Forelimb muscle (tissue), 1 donor: Measurements from ENCODE around the gene OXTR. TPM values are rescaled to one million over a fixed set of nuclear protein-coding genes. Genes with fewer than 3 reads are reported as not detected.

Experiments used
- DNase-seq: peaks from one replicate; pipeline ENCODE4 v3.0.0-alpha.2; 2013; ENCODE audit warnings: low read depth
- polyA plus RNA-seq: library from polyadenylated mRNA; unstranded; fragments of 120-200 nt; gene quantifications from one replicate; pipeline ENCODE4 v1.2.1, GENCODE V29; 2013; ENCODE audit not compliant: insufficient read length

The OXTR gene
- polyA plus RNA-seq, 1 donor: 9.4 TPM

DNA sequence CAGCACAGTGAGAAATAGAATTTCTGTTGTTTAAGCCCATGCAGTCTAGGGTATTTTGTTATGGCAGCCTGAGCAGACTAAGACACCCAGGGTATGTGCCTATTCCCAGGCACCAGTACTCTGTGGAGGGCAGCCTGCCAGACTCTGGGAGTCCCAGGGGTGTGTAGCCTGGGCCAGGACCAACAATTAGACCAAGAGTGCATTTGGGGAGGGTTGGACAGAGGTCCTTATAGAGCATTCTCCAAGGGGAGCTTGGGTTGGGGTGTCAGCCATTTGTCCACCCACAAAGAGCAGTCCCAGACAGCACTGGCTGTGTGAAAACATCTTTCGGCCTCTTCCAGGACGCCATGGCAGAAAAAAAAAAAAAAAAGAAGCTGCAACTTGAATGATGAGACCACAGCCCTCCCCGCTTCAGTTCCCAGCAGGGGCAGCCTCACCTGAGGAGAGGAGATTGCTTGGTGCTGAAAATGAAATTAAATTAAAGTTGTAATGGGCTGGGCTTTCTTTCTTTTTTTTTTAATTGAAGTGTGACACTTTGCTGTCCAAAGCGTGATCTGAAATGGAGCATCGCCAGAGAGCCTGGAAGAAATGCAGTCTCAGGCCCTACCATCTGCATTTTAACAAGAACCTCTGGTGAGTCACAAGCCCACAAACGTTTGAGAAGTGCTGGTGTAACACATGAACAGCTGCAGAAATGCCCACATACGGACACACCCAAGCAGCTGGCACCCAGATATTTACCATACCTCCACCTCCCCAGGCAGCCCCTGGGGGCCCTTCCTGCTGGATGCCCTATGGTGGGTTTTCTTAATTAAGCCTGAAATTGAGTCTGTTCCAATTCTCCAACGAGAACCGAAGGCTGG, 57.1 kb downstream of the OXTR start:
- no peak for DNase-seq

DNA sequence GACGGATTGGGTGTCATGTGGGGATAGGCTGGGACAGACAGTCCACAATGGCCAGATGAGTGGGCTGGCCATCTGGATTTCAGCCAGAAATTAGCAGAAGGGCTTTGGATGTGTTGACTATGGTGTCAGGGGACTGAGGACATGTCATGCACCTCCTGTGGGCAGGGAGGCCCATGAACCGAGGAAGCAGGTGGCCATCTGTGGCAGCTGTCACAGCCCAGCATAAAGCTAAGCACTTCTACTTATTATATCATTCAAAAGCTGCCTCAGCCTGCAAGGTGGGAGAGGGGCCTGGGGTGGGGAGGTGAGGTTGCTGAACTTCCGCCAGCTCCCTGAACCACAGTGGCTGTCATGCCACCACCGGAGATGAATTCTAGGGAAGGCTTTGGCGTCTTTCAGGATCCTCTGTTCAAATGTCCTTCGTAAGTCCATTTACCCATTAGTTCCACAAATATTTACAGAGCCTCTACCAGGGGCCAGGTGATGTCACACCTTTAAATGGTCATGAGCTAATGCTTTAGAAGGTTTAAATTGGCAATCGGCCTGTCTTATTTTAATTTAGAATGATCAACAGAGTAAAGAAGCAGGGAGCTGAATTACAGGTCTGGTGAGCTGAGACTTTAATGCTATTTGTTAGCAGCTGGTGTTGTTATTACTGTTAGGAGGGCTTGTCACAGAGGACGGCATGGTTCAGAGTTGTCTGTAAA, 59.5 kb downstream of the OXTR start:
- no peak for DNase-seq

GRCh38 chr3:8709287-8709686, 60.1 kb downstream of the OXTR start:
- no peak for DNase-seq

- no peak for DNase-seq
These were observed 63.8 kb downstream of the OXTR start for GRCh38 chr3:8705575-8705974.

DNA sequence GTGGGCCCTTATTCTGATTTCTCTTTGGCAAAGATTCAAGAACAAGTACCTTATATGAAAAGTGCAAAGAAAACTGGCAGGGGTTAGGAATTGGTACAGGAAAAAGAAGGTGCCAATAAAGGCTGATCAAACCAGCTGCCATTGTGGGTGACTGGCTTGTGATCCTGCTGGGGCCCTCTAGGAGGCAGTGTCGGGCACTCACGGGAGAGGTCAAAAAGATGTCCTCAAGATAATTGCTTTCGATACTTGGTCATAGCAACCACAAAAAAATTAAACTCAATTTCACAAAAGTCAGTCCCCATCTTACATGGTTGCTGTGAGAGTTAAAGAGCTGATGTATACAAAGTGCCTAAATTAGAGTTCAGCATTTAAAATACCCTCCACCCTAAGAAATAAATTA, 66.9 kb downstream of the OXTR start:
- no peak for DNase-seq

Other genes starting within 250 kb of the OXTR start
- 3.5 TPM for gene SSUH2, start 124.8 kb downstream of the OXTR start, polyA plus RNA-seq
- gene CAV3, start 35.8 kb downstream of the OXTR start, polyA plus RNA-seq: 339 TPM
- gene RAD18, start 193.9 kb upstream of the OXTR start, polyA plus RNA-seq: 4.7 TPM